Gastrocnemius medialis (tissue), 4 donors: Measurements from ENCODE around the gene EFEMP1.

Source experiments
- CTCF ChIP-seq, 5 experiments: fragments of 450-650 bp in 3 of 5; fragments of 200-600 bp in 2 of 5; sonication (generic) in 2 of 5; IDR thresholded peaks in 4 of 5; conservative IDR thresholded peaks in 1 of 5; 1 replicate in 4 of 5; 2 replicates in 1 of 5; pipeline ENCODE4 v1.5.1; 2016 to 2019; ENCODE audit warnings: antibody characterized with exemption in 5 of 5, mild to moderate bottlenecking in 3 of 5, moderate library complexity in 3 of 5
- POLR2A ChIP-seq, 2 donors: fragments of 450-650 bp; IDR thresholded peaks; one replicate each; pipeline ENCODE4 v1.6.1; 2017; ENCODE audit warnings: antibody characterized with exemption in 2 of 2, mild to moderate bottlenecking in 2 of 2, moderate library complexity in 2 of 2

GRCh38 chr2:55848096-55848495 is 75.5 kb downstream of the EFEMP1 start:
- TF ChIP-seq CTCF (IDR thresholded peaks at IDR 0.05 in 4 of 5, conservative IDR thresholded peaks at IDR 0.05 in 1 of 5) (no peak), POLR2A (IDR thresholded peaks at IDR 0.05) (no peak)
